ENCODE measurements around the gene ZNF746.
"Not testable (repeated sequence)": the region's sequence is repeated elsewhere in the genome, so short reads cannot be mapped to it uniquely, and the experiment has no call there.

Gene ZNF746

DNA sequence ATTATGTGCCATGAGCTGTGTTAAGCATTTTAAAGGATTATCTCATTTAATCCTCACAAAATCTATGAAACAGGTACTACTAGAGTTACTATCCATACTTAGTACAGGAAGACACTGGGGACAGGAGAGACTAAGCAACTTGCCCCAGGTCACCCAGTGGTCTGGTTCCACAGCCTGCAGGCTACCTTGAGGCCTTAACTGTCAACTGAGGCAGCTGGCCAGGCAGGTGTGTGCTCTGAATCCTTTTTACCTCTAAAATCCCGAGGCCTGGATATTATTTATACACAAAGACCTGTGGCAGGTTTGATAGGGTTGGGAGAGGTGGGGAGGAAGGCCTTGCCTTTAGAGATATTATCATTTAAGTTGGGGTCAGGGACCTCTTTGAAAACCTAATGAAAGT is 39.8 kb downstream of the ZNF746 start:
- no peak for DNase-seq

GRCh38 chr7:149456506-149457421 is 40.8 kb downstream of the ZNF746 start:
- DNase-seq: no peak

DNA sequence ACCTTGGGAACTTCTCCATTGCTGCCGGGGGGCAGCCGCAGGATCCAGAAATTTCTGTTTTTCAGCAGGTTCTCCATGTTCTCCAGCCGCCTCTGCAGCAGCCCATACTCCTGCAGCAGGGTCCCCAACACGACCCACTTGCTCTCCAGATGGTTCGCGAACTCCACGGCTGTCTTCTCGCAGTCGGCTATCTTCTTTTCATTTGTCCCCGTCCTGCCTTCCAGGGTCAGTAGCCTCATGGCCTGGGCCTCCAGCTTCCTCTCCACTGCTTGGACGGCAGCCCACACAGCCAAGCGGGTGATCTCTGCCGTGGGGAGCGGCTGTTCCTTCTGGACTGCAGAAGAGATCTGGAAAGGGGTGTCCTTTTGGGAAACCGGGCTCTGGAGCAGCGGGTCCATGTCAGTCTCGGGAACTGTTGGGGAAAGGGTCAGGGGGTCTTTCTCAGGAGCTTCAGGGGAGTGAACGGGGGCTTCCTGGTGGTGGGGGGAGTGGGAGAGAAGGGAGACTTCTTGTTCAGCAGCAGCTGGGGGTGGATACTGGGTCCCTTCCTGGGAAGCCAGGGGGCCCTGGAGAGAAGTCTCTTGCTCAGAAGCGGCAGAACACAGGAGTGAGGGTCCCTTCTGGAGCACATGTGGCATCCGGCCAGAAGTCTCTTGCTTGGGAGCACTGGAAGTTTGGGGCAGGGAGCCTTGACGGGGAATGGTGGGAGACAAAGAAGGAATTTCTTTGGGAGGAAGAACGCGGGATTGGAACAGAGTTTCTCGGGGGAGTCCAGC is 42.2 kb downstream of the ZNF746 start:
- DNase-seq: no peak

DNA sequence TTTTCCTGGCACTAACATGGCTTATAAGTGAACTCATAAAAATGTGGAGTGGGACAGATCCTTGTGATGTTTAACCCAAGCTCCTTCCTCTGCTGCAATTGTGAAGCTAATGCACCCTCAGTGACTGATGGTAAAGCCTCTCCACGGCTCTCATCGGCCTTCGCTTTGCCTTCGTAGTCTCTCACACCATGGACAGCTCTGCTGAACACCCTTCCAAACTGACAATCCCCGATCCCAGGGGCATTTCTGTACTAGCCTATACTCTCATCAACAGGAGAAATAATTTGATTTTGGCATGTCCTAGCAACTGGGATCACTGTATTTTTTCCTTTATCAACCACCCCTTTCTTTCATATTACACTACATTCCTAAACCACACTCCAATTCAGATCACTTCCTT is 42.9 kb downstream of the ZNF746 start:
- no peak for DNase-seq

- no peak for DNase-seq
These were observed 43.6 kb downstream of the ZNF746 start for GRCh38 chr7:149454006-149454405.

GRCh38 chr7:149450821-149451220 is 46.8 kb downstream of the ZNF746 start:
- no peak for DNase-seq

- no peak for DNase-seq
These were observed 47.7 kb downstream of the ZNF746 start for GRCh38 chr7:149449897-149450296.

DNA sequence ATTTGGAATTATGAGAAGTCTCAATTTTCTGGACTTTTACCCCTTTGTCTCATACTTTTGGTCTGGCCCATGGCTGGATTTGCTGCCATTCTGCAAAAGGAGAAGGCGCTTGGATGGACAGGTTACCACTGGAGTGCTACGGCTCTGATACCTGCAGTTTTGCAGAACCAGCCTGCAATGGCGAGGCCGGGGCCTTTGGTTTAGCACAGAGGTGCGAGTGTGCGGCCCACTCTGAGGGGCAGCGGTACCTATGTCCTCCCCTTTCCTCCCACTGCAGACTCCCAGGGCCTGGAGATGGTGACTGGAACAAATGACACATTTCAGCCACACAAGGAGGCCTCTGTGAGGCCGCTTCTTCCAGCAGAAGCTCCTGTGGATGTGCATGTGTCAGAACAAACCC is 48.6 kb downstream of the ZNF746 start:
- no peak for DNase-seq

DNA sequence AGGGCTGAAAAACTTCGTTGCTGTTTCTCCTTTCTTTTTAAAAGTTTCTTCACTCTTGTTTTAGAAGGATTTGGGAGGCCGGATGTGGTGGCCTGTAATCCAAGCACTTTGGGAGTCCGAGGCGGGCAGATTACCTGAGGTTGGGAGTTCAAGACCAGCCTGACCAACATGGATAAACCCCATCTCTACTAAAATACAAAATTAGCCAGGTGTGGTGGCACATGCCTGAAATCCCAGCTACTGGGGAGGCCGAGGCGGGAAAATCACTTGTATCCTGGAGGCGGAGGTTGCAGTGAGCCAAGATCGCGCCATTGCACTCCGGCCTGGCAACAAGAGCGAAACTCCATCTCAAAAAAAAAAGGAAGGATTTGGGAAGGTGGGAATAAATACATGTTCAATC is 51.6 kb downstream of the ZNF746 start:
- not testable (repeated sequence) for DNase-seq

DNA sequence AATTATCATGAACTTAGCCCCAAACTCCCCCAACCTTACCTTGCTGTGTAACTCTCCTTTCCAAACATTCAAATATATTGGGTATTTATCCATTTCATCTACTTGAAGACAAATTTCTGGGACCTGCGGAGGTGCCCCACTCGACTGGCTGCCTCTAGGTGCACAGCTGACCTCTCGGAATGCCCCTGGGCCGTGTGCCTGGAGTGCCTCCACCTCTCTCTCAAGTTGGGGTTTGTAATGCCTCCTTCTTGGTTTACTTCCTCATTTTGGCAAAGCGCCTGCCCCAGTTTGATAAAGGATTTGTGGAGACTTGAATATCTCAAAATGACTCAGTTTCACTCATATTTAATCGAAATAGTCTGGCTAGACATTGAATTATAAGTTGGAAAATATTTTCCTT is 53.3 kb downstream of the ZNF746 start:
- DNase-seq: no peak

- no peak for DNase-seq
These were observed 54.1 kb downstream of the ZNF746 start for GRCh38 chr7:149443523-149443922.

- DNase-seq: no peak
These were observed 54.7 kb downstream of the ZNF746 start for GRCh38 chr7:149442924-149443323.

DNA sequence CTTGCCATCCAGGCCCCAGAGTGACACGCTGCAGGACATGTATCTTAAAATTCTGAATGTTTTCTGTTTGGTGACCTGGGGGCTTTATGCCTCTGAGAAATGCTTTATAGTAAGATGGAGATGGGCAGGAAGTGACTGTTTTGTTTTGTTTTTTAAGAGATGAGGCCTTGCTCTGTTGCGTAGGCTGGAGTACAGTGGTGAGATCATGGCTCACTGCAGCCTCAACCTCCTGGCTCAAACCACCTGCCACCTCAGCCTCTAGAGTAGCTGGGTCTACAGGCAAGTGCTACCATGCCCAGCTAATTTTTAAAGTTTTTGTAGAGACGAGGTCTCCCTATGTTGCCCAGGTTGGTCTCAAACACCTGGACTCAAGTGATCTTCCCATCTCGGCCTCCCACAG is 57.4 kb downstream of the ZNF746 start:
- no peak for DNase-seq

GRCh38 chr7:149436358-149436757 is 61.3 kb downstream of the ZNF746 start:
- DNase-seq: no peak

GRCh38 chr7:149433124-149433523 is 64.5 kb downstream of the ZNF746 start:
- DNase-seq: no peak

DNA sequence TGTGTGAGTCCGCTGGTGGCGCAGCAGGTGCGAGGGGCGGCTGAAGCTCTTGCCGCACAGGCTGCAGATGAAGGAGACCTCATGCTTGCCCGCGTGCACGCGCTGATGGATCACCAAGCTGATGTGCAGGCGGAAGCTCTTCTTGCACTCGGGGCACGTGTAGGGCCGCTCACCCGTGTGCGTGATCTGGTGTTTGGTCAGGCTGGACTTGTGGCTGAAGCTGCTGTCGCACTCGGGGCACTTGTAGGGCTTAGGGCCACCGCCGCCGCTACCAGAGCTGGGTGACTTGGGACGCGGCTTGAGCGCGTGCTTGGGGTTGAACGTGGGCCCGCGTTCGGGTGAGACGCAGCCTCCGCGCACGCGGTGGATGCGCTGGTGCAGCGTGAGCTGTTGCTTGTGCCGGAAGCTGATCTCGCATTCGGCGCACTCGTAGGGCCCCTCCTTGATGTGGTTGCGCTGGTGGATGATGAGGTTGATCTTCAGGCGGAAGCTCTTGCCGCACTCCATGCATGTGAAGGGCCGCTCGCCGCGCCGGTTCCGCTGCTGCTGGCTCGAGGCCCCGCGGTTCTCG is 65.4 kb downstream of the ZNF746 start:
- DNase-seq: no peak

DNA sequence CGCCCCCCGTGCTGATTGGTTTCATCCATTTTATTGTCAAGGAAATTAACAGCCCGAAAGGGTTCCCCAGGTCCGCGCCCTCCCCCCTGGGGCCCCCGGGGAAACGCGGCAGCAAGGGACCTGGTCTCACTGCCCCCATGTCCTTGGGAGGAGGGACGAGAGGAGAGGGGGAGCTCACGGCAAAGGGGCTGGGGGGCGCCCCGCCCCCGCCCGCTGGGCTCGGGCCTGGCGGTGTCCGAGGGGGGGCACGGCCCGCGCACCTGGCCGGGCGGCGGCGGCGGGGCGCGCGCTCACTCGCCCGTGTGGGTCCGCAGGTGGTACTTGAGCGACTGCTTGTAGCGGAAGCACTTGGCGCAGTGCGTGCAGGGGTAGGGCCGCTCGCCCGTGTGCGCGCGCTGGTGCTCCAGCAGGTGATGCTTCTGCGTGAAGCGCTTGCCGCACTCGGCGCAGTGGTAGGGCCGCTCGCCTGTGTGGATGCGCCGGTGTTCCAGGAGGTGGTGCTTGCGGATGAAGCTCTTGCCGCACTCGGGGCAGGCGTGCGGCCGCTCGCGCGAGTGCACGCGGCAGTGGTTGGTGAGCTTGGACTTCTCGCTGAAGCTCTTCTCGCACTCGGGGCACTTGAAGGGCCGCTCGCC is 66.0 kb downstream of the ZNF746 start:
- DNase-seq: no peak

DNA sequence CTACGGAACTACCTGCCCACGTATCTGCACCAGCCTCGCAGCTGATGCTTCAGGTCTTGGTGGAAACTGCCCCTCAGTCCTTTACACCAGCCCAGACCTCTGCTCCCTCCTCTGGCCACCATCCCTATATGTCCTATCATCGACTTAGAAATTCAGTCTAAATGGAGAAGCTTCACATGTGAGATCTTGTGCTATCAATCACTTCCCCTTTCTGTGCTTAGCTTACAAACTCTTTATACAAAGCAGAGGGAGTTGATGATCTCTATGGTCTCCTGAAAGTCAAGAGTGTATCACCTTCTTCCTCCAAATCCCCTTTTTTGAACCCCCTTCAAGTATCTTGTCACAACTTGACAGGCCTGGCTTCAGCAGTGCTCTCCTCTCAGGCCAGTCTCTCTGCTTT is 67.4 kb downstream of the ZNF746 start:
- no peak for DNase-seq

DNA sequence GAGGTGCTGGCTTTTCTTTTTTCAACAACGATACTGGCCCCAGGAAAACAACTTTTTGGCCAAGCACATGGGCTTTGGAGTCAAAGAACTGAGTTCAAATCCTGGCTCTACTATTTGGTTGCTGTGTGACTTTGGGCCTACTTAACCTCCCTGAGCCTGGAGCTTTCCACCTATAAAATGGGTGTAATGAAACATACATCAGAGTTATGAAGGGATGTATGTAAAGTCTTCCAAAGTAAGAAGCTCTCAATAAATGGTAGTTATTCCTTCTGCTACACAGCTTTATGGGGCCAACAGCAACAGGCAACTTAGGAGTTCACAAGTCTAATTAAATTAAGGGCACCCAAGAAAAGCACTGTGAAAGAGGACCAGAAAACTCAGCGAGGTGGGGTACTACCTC is 69.7 kb downstream of the ZNF746 start:
- no peak for DNase-seq

DNA sequence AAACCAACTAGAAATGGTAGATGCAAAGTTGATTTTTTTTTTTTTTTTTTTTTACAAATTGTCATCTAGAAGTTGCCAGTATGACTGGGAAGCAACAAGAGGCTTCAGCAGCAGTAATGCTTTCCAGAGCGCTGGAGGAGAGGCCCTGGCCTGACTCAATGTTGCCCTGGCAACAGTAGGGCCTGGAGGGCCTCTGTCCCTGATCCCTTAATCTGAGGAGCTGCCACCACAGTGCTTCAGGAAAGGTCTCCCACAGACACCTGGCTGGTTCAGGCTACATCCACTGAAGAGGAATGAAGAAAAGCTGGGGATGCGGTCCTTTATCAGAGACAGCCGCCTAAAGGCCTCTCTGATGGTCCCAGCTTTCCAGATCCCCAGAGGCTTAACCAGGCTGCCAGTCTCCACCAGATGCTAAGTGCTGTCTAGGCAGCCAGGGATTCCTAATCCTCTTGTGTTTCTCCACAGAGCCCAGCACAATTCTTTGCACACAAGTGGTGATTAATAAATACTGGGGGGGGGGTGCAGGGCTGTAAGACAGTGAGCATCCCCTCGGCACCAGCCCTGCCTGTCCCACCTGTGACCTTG is 70.4 kb downstream of the ZNF746 start:
- no peak for DNase-seq

DNA sequence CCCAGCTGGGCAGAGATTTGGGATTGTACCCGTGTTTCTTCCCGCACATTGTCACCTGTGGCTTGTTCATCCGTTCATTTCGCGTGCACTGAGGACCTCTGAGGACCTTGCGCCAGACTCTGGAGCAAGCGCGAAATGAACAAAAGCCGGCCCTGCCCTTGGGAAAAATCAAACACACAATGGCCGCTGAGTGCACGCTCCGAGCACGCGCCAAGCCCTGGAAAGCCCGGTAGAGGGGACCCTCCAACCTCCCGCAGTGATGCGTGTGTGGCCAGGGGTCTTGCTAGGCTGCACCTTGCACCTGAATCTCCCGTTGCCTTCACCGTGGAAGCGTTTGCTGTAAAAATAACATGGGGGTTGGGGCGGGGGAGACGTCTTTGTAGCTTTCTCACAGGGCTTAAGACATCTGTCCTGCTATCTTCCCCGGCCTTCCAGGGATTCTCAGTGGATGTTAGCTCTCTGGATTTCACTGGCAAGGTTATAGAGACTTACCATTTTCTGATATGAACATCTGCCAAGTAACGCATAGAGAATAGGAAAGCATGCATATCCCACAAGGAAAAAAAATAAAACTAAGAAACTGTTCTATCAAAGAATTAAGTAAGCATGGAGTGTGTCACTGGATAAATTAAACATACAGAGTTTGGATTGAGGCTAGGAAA is 74.0 kb downstream of the ZNF746 start:
- DNase-seq: no peak

DNA sequence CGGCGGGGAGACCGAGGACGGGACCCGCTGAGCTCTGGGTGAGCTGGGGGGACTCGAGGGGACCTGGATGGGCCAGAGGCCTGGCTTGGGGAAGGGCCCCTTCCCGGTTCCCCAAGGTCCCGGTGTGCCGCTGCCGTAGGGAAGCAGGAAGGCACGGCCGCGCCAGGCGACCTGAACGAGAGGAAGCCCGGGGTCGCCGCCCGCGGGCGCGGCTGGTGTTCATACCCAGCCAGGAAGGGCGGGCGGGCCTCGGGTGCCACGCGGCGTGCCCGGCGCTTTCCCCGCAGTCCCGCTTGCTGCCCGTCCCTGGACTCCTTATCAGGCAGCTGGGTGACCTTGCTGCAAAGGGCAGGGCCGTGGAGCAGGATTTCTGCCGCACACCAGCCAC is 74.7 kb downstream of the ZNF746 start:
- no peak for DNase-seq

Data from cerebellar nuclear complex (tissue), 1 donor.